GM19397 (cell line): ENCODE data around the gene SYNGAP1.

Source experiments
- ATAC-seq: cut with Tn5 transposase; IDR thresholded peaks from one replicate; pipeline ENCODE4 v1.9.1; 2021; ENCODE audit warnings: mild to moderate bottlenecking, moderate library complexity; ENCODE audit not compliant: unreplicated experiment

The SYNGAP1 gene

GRCh38 chr6:33420491-33421343, 852 bp downstream of the SYNGAP1 start:
- ATAC-seq: no peak

GRCh38 chr6:33421344-33421643, 1.4 kb downstream of the SYNGAP1 start:
- ATAC-seq: no peak

GRCh38 chr6:33423777-33424176, 3.9 kb downstream of the SYNGAP1 start:
- ATAC-seq: no peak

- ATAC-seq: no peak
These were observed 5.2 kb downstream of the SYNGAP1 start for GRCh38 chr6:33424855-33425667.

- ATAC-seq: peak; percentile 35
These were observed 6.1 kb downstream of the SYNGAP1 start for GRCh38 chr6:33425668-33426577.

GRCh38 chr6:33426590-33427511, 7.0 kb downstream of the SYNGAP1 start:
- ATAC-seq: no peak

GRCh38 chr6:33427585-33428223, 7.8 kb downstream of the SYNGAP1 start:
- ATAC-seq: no peak

DNA sequence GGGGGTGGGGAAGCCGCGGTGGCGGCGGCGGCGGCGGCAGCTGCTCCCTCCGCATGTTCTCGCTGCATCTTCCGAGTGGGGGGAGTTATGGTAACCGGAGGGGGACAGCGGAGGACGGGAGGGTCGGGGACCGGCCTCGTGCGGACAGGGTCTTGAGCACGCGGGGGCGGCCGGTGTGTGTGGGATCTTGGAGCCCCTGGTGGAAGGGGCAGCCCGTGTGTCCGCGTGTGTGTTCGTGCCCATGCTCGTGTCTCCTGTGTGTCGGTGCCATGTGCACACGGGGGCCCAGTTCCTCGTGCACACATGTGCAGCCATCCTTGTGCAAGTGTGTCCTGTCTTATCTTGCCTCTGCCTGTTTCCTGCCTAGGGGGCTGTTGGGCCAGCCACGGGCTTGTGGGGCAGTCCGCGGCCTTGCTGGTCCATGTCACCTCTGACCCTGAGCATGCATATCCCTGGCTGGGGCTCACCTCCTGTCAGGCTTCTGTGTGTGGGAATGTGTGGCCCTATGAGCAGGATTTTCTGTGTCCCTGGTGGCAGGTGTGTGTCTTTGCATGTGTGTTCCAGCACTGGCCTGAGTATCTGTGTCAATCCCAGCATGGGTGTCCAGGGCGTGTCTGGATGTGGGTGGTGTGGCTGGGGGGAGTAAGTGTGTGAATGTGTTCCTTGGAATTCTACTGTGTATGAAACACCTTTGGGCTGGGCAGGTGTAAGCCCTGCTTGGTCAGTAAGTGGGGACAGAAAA, 8.5 kb downstream of the SYNGAP1 start:
- no peak for ATAC-seq

DNA sequence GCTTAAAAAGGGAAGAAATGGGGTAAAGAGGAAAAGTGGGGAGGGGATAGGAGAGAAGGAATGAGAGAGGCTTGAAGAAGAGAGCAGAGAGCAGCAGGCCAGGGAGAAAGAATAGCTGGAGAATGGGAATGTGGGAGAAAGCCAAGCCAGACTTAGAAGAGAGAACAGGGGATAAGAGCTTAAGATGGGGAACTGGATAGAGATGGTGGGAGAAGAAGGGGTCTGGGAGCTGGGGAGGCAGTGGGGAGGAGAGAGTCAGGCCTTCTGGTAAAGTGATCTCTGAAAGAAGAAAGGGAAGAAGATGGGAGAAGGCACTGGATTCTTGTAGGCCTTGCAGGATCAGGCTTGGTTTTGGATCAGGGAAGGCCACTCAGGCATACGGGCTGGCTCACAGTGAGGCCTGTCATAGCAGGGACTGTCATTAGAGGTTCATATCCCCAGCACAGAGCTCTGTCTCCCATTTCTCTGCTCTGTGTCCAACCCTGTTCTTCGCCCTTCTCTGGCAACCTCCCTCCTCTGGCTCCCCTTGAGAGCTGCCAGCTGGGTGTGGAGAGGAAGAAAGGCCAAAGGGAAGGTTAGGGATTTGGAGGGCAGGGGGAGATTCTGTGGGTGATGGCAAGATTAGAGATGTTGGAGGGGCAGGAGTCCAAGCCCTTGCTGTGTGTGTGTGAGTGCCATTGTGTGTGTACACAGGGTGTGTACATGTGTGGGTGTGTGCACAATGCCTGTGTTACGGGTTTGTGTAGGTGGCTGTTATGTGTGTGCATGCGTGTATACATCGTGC, 9.3 kb downstream of the SYNGAP1 start:
- no peak for ATAC-seq

- no peak for ATAC-seq
These were observed 9.8 kb downstream of the SYNGAP1 start for GRCh38 chr6:33429750-33430052.

DNA sequence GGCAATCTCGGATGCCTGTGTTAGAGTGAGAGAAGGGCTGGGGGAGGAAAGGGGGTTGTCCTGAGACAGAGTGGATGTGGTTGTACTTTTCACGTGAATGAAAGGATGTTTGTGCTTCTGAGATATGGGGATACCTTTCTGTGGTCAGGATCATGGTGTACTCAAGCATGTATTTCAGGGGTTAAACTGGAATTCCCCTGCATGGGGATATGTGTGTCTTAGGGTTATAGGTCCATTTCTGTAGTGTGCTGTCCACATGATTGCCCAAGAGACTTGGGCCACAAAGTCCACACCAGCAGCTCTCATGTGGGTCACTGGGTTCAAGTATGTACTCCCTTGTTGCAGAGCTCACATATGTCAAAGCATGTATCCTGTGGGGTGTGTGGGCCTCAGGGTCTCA, 10.5 kb downstream of the SYNGAP1 start:
- no peak for ATAC-seq

DNA sequence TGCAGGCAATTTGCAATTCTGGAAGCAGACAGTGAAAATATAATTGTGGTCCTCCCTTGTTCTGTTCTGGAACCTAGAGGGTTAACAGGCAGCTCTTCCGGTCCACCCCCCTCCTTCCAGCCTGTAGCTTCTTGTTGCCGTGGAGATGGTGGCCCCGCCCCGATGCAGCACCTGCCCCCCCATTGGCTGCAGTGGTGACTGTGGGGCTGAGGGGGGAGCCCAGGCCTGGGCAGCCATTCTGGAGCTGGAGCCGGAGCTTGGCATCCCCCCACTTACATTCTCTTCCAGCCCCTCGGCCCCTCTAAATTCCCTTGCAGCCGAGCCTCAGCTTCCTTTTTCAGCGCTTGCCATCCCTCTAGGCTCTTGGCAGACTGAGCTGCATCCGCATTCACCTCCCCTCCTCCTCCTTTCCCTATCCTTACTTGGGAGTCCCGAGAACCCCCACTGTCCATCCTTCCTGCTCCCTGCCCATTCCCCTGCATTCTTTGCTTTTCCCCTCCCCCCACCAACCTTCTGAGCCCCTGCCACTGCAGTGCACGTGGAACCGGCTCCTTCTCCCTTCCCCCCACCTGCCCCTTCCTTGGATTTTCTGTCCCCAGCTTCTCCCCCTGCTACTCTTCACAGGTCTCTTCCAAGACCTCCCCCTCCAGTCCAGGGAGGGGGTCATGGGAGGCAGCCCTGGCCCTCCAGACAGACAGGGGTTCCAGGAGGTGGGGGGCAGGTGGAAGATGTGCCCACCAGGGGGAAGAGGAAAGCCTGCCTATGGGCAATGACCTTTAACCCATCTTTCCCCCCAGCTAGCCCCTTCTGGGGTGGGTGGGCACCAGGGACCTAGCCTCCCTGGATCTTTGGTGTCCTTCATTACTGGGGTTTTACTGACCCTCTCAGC, 11.4 kb downstream of the SYNGAP1 start:
- no peak for ATAC-seq

- ATAC-seq: no peak
These were observed 12.1 kb downstream of the SYNGAP1 start for GRCh38 chr6:33431880-33432541.

- no peak for ATAC-seq
These were observed 12.7 kb downstream of the SYNGAP1 start for GRCh38 chr6:33432546-33432945.

- no peak for ATAC-seq
These were observed 13.2 kb downstream of the SYNGAP1 start for GRCh38 chr6:33433001-33433543.

- ATAC-seq: no peak
These were observed 13.8 kb downstream of the SYNGAP1 start for GRCh38 chr6:33433544-33434191.
